OCI-M2 (cell line): ENCODE results near the gene PLXNA2.

Experiments
- DNase-seq: peaks from one replicate; lab custom pipeline; 2025; ENCODE audit not compliant: unreplicated experiment; lab: John Stamatoyannopoulos, UW

The PLXNA2 gene

DNA sequence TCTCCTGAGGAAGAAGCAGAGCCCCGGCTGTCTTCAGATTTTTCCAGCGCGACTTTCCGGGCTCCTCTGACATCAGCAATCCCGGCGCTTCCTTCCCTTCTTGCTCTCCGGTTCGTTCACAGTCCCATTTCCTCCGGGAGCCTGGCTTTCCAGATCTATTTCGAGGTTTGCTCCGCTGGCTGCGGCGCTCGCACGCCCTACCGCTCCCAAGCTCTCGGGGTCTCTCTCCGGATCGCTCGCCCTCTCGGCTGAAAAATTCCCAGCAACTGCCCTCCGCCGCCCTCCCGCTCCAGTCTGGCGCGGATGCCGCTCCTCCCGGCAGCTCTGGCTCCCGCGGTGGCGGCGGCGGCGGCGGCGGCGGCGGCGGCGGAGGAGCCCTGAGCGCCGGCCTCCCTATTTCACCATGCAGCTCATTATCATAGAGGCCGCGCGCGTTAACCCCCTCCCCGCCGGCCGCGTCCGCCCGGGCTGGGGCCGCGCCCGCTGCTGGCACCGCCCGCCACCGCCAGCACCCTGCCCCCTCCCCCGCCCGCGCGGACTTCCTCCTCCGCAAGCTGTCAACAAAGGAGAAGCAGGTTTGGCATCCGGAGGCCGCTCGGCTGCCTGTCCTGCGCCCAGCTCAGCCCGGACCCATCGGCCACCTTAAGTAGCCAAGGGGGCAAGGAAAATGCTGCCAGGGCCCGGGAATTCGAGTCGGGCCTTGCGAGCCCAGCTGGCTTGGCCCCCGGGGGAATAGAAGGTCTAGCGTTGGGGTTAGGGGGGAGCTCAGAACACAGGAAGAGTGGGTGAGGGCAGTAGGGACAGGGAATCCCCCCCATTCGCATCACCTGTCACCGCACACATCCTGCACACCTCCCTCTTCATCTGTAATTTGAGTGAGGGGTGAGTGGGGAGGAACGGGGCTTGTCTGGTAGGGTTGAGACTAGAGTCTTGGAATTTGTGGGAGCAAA lies at the start of gene PLXNA2:
TSS of gene PLXNA2 (minus strand) at position 418 of the 950 bp plus-strand sequence. CDS start 26,462 bp downstream, outside the sequence.
- no peak for DNase-seq

DNA sequence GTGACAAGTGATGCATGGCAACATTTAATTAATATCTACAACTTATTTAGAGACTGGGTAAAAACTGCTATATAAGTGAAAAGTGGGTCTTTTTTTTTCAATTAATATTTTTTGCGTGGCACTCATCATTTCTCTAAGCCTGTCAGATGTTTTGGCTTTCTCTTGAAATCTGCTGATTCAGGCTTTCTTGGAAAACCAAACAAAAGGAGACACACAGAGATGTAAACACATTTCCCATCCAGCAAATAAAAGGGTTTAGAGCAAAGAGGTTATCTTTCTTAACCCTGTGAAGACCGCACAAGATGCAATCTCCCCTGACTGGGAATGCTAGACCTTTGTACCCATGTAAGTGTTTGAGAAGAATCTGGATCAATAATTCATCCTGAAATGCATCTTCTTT lies 48.7 kb upstream of the PLXNA2 start:
- no peak for DNase-seq

- no peak for DNase-seq
These were observed 47.9 kb upstream of the PLXNA2 start for GRCh38 chr1:208291923-208292711.

DNA sequence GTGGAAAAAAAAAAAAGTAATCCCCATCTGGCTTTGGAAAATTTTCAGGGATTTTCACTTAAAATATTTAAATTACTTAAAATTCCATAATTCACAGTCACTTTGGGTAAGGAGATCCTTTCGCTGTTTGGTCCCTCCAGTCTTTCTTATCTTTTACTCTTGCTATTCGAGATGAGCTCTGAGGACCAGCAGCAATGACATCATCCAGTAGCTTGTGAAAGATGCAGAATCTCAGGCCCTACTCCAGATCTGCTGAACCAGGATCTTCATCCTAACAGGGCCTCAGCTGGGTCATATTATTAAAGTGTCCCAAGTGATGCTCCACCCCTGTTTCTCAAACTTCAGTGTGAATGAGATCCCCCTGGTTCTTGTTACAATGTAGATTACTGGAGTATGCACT lies 46.9 kb upstream of the PLXNA2 start:
- DNase-seq = no peak

GRCh38 chr1:208289716-208290115 lies 45.5 kb upstream of the PLXNA2 start:
- no peak for DNase-seq

DNA sequence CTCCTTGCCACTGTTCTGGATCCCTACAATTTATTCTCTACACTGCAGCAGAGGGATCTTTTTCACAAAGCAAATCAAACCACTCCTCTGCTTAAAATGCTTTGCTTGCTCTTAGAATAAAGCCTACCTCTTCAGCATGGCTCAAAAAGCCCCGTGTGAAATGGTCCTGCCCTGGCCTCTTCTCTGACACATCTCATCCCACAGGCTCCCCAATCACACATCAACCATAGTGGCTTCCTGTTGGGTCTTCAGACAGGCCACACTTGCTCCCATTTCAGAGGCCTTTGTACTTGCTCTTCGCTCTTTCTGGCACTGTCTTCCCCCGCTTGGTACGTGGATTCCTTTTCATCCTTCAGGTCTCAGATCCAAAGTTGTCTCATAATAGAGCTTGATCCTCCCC lies 44.3 kb upstream of the PLXNA2 start:
- DNase-seq = no peak

GRCh38 chr1:208280681-208281450 lies 36.7 kb upstream of the PLXNA2 start:
- no peak for DNase-seq

- no peak for DNase-seq
These were observed 35.8 kb upstream of the PLXNA2 start for GRCh38 chr1:208279826-208280588.

GRCh38 chr1:208278638-208279037 lies 34.5 kb upstream of the PLXNA2 start:
- DNase-seq = no peak

DNA sequence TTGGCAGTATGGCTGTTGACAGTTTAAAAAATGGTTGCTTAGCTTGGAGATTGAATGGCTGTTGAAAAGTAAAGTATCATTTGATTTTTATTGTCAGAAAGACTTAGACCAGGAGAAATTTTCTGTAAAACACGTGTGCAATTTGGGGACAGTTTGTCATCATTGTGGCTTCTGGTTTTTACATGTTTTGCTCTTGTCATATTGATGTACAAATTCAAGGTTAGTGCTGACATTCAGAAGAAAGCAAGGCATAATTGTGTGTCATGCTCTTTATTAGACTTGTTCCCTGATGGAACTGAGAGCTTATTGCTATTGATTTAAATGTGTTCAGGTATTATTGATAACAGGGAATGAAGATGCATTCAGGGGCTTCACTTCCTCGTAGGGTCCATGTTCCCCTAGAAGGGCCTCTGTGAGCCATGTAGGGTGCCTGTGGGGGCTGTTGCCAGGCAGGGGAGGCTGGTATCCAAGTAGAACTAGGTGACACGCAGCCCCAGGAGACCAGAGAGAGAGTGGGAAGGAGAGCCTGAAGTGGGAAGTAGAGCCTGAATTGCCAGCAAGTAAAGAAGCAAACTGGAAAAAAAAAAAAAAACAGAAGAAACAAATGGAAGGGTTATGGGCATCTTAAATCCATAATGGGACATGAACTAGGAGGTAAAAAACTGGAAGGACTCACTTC lies 32.7 kb upstream of the PLXNA2 start:
- no peak for DNase-seq

- DNase-seq = no peak
These were observed 30.9 kb upstream of the PLXNA2 start for GRCh38 chr1:208275083-208275482.

GRCh38 chr1:208273386-208274017 lies 29.3 kb upstream of the PLXNA2 start:
- DNase-seq = no peak

DNA sequence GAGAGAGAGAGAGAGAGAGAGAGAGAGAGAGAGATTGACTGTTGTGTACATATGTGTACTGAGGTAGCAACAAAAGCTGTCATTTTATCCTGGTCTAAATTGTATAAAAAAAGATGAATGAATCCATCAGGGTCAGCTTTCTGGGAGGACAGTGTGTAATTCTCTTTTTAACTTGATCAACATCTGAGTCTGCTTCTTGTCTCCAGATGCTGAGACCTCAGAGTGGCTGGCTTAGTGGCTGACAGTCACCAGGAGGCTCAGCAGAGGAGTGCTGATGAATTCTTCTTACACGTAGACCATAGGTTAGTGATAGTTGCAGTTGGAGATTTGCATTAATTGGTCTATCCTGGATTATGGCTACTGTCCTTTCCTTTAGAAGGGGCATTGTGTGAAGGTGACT lies 28.5 kb upstream of the PLXNA2 start:
- DNase-seq = no peak

DNA sequence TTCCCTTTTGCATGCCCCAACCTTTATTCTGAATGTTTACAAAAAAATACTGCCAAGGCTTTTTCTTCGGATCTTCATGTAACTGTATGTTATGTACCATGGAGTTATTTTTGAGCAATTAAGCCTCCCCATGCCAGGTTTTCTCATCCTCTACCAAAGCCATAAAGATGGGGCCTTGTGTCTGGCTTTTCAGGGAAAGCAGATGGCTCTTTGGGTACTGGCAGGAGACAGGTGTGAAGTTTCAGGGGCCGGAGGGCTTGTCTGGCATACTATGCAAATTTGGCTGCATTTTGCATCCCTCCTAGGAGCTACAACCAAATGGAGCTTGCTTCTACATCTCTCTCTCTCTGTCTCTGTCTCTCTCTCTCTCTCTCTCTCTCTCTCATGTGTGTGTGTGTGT lies 28.1 kb upstream of the PLXNA2 start:
- no peak for DNase-seq

GRCh38 chr1:208271236-208271635 lies 27.1 kb upstream of the PLXNA2 start:
- DNase-seq = no peak

GRCh38 chr1:208270651-208271141 lies 26.5 kb upstream of the PLXNA2 start:
- DNase-seq = no peak

- no peak for DNase-seq
These were observed 25.1 kb upstream of the PLXNA2 start for GRCh38 chr1:208269338-208269666.

DNA sequence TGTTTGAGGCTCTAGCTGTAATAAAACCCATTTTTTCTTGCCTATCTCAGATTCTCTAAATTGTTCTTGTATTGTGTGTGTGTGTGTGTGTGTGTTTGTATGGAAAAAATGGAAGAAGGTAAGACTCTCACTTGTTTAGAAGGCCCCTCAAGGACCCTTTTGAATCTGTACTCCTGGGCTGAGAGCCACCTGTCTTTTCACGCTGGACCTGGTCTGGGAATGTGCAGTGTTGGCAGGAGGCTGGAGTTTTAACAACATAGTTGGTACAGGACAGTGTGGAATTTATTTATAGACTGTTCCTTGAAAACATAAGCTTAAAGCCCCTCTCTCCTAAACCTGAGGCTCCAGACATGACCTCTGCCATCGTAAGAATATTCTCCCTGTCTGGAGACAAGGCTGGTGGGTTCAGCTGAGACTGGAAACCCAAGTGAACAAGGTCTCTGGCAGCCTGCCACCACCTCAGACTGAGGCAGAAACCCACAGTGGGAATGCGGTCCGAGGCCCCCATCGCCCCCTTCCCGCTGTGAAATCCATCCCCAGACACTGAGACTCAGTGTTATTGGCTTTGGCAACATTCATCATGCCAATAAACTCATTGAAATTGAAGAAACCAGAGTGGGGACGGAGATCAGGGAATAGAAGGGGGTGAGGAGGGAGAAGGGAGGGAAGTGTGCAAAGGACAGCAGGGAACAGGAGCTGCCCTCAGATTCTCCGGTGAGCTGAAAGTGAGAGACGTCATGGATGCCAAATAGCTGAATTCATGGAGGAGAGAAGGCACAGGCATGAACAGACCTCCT lies 24.6 kb upstream of the PLXNA2 start:
- DNase-seq = no peak

GRCh38 chr1:208265525-208265924 lies 21.3 kb upstream of the PLXNA2 start:
- no peak for DNase-seq
